Transverse colon (tissue), 3 donors: ENCODE measurements around the gene KCNQ2.

Source experiments
- CTCF ChIP-seq, 5 experiments: fragments of 200-600 bp in 3 of 5; fragments of 450-650 bp in 2 of 5; sonication (generic) in 3 of 5; IDR thresholded peaks; 1 replicate in 2 of 5; 2 replicates in 3 of 5; pipeline ENCODE4 v1.5.1; 2016 to 2017; ENCODE audit warnings: antibody characterized with exemption in 5 of 5, inconsistent platforms in 3 of 5, mild to moderate bottlenecking in 2 of 5, moderate library complexity in 1 of 5
- POLR2A ChIP-seq: fragments of 450-650 bp; IDR thresholded peaks from one replicate; pipeline ENCODE4 v1.6.1; 2016; ENCODE audit warnings: antibody characterized with exemption, mild to moderate bottlenecking, moderate library complexity

DNA sequence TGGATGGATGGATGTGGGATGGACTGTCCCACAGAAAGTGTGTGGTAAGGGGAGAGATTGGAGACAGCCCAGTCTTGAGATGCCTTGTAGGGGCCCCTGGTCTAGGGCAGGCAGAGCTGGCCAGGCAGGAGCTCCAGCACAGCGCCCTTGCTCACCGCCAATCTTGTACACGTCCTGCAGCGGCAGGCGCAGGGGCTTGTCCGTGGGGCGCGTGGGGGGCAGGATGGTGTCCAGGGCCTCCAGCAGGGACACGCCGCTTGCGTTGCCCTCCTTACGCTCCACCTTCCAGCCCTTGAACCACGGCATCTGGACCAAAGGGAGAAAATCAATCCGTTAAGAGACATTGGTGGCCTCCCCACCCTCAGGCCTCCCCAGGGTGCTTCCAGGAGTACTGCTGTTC is 20.5 kb upstream of the KCNQ2 start:
- no peak for TF ChIP-seq CTCF (IDR thresholded peaks at IDR 0.05)
- no peak for TF ChIP-seq POLR2A
